IPS-20b (cell line): ENCODE data around the gene EHMT1.

Experiments
- H3K27ac ChIP-seq: one replicate; pipeline ENCODE4 v1.5.1; 2013; ENCODE audit warnings: low read length
- H3K27me3 ChIP-seq: 2 replicates; pipeline ENCODE4 v1.6.1; 2013; ENCODE audit warnings: mild to moderate bottlenecking, low read length, inconsistent platforms; ENCODE audit not compliant: insufficient read depth
- H3K36me3 ChIP-seq: 2 replicates; pipeline ENCODE4 v1.6.1; 2013; ENCODE audit warnings: low read depth, mild to moderate bottlenecking, inconsistent platforms, low read length, moderate library complexity; ENCODE audit not compliant: insufficient read depth
- H3K4me1 ChIP-seq: 2 replicates; pipeline ENCODE4 v1.6.1; 2013; ENCODE audit warnings: mild to moderate bottlenecking, control low read depth, inconsistent platforms, low read length, moderate library complexity; ENCODE audit not compliant: insufficient read depth
- H3K4me3 ChIP-seq: 2 replicates; pipeline ENCODE4 v1.5.1; 2013; ENCODE audit warnings: mild to moderate bottlenecking, low read length, inconsistent platforms
- H3K9ac ChIP-seq: 2 replicates; pipeline ENCODE4 v1.6.1; 2013; ENCODE audit warnings: low read depth, mild to moderate bottlenecking, inconsistent platforms, low read length, moderate library complexity
- H3K9me3 ChIP-seq: 2 replicates; pipeline ENCODE4 v1.6.1; 2013; ENCODE audit warnings: mild to moderate bottlenecking, low read depth, low read length, inconsistent platforms; ENCODE audit not compliant: insufficient read depth

Gene EHMT1

GRCh38 chr9:137679695-137680305 is 61.0 kb downstream of the EHMT1 start:
- Histone ChIP-seq H3K9ac (peak overlapping the region; percentile 56; the same call in 1 of the 2 replicates), H3K4me3 (peak overlapping the region; percentile 49; the same call in 1 of the 2 replicates), H3K4me1 (peaks cover 49% of the 10 kb centered on the region), H3K36me3 (0 out of 2 replicates have a peak, but pooled peaks cover 5% of the 10 kb centered on the region), H3K27me3 (no peaks in the 10 kb centered on the region), H3K9me3 (no peaks in the 10 kb centered on the region), H3K27ac (peak overlapping the region; percentile 76)

GRCh38 chr9:137680444-137681358 is 61.9 kb downstream of the EHMT1 start:
- peak overlapping the region; percentile 56; the same call in 1 of the 2 replicates for H3K9ac ChIP-seq
- H3K4me3 ChIP-seq: peak overlapping the region; percentile 14; the same call in 1 of the 2 replicates
- 0 out of 2 replicates have a peak, but pooled peaks cover 5% of the 10 kb centered on the region for H3K36me3 ChIP-seq
- H3K4me1 ChIP-seq: peaks cover 49% of the 10 kb centered on the region
- no peaks in the 10 kb centered on the region for H3K27me3 ChIP-seq
- H3K9me3 ChIP-seq: no peaks in the 10 kb centered on the region
- H3K27ac ChIP-seq: peak overlapping the region; percentile 76

- Histone ChIP-seq H3K9ac (no peak overlapping the region), H3K27me3 (no peaks in the 10 kb centered on the region), H3K4me1 (peaks cover 44% of the 10 kb centered on the region), H3K4me3 (no peak overlapping the region), H3K9me3 (no peaks in the 10 kb centered on the region), H3K36me3 (0 out of 2 replicates have a peak, but pooled peaks cover 5% of the 10 kb centered on the region), H3K27ac (no peak overlapping the region)
Measured at GRCh38 chr9:137682428-137683105, 63.8 kb downstream of the EHMT1 start.

GRCh38 chr9:137683262-137683864 is 64.6 kb downstream of the EHMT1 start:
- Histone ChIP-seq H3K27me3 (no peaks in the 10 kb centered on the region), H3K36me3 (0 out of 2 replicates have a peak, but pooled peaks cover 2% of the 10 kb centered on the region), H3K27ac (no peak overlapping the region), H3K9ac (no peak overlapping the region), H3K4me3 (no peak overlapping the region), H3K4me1 (peaks cover 41% of the 10 kb centered on the region), H3K9me3 (no peaks in the 10 kb centered on the region)

GRCh38 chr9:137685035-137685740 is 66.4 kb downstream of the EHMT1 start:
- H3K27me3 ChIP-seq: no peaks in the 10 kb centered on the region
- H3K27ac ChIP-seq: no peak overlapping the region
- H3K4me1 ChIP-seq: peaks cover 40% of the 10 kb centered on the region
- H3K4me3 ChIP-seq: no peak overlapping the region
- no peaks in the 10 kb centered on the region for H3K9me3 ChIP-seq
- no peak overlapping the region for H3K9ac ChIP-seq
- H3K36me3 ChIP-seq: no peaks in the 10 kb centered on the region

GRCh38 chr9:137685741-137686420 is 67.1 kb downstream of the EHMT1 start:
- Histone ChIP-seq H3K9me3 (no peaks in the 10 kb centered on the region), H3K4me1 (peaks cover 34% of the 10 kb centered on the region), H3K4me3 (no peak overlapping the region), H3K9ac (no peak overlapping the region), H3K27me3 (no peaks in the 10 kb centered on the region), H3K36me3 (no peaks in the 10 kb centered on the region), H3K27ac (no peak overlapping the region)

GRCh38 chr9:137688261-137688660 is 69.5 kb downstream of the EHMT1 start:
- Histone ChIP-seq H3K36me3 (no peaks in the 10 kb centered on the region), H3K27me3 (no peaks in the 10 kb centered on the region), H3K27ac (no peak overlapping the region), H3K4me1 (peaks cover 13% of the 10 kb centered on the region), H3K9ac (no peak overlapping the region), H3K9me3 (no peaks in the 10 kb centered on the region), H3K4me3 (no peak overlapping the region)

GRCh38 chr9:137688725-137689124 is 69.9 kb downstream of the EHMT1 start:
- no peaks in the 10 kb centered on the region for H3K9me3 ChIP-seq
- H3K4me3 ChIP-seq: no peak overlapping the region
- no peaks in the 10 kb centered on the region for H3K36me3 ChIP-seq
- no peak overlapping the region for H3K27ac ChIP-seq
- H3K9ac ChIP-seq: no peak overlapping the region
- H3K27me3 ChIP-seq: no peaks in the 10 kb centered on the region
- peaks cover 13% of the 10 kb centered on the region for H3K4me1 ChIP-seq

- H3K4me3 ChIP-seq: no peak overlapping the region
- no peaks in the 10 kb centered on the region for H3K9me3 ChIP-seq
- H3K27ac ChIP-seq: no peak overlapping the region
- H3K4me1 ChIP-seq: peaks cover 13% of the 10 kb centered on the region
- H3K9ac ChIP-seq: no peak overlapping the region
- H3K36me3 ChIP-seq: no peaks in the 10 kb centered on the region
- no peaks in the 10 kb centered on the region for H3K27me3 ChIP-seq
Measured at GRCh38 chr9:137689745-137690529, 71.1 kb downstream of the EHMT1 start.
